ENCODE results near the gene PTPRG. TPM values are rescaled to one million over a fixed set of nuclear protein-coding genes. Genes with fewer than 3 reads are reported as not detected.
A peak's percentile ranks its signal among the peaks of the same experiment; 100 is the strongest.

Gene PTPRG
- total and polyA plus RNA-seq, 2 of the 13 experiments (the other 11 are each of a cell fraction or from before 2014, with no cell fraction given): 8.0 to 25.3 TPM

DNA sequence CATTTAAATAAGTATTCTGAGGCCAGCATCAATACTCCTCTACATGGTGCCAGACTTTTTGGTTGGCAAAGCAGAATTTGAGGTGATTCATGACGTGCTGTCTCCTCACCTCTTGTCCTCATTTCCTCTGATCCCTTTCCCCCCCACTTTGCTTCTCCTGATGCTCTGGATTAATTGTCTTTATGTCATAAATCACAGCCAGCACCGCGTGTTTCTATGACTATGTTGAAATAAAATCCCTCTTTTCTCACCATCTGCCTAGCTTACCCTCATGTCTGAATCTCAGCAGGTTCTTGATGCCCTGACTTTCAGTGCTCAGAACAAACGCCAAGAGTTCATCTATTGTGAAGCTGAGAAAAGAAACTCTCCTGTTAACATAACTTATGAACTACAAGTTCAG lies 19.7 kb upstream of the PTPRG start (continued):
- TF ChIP-seq, protein P1, sequence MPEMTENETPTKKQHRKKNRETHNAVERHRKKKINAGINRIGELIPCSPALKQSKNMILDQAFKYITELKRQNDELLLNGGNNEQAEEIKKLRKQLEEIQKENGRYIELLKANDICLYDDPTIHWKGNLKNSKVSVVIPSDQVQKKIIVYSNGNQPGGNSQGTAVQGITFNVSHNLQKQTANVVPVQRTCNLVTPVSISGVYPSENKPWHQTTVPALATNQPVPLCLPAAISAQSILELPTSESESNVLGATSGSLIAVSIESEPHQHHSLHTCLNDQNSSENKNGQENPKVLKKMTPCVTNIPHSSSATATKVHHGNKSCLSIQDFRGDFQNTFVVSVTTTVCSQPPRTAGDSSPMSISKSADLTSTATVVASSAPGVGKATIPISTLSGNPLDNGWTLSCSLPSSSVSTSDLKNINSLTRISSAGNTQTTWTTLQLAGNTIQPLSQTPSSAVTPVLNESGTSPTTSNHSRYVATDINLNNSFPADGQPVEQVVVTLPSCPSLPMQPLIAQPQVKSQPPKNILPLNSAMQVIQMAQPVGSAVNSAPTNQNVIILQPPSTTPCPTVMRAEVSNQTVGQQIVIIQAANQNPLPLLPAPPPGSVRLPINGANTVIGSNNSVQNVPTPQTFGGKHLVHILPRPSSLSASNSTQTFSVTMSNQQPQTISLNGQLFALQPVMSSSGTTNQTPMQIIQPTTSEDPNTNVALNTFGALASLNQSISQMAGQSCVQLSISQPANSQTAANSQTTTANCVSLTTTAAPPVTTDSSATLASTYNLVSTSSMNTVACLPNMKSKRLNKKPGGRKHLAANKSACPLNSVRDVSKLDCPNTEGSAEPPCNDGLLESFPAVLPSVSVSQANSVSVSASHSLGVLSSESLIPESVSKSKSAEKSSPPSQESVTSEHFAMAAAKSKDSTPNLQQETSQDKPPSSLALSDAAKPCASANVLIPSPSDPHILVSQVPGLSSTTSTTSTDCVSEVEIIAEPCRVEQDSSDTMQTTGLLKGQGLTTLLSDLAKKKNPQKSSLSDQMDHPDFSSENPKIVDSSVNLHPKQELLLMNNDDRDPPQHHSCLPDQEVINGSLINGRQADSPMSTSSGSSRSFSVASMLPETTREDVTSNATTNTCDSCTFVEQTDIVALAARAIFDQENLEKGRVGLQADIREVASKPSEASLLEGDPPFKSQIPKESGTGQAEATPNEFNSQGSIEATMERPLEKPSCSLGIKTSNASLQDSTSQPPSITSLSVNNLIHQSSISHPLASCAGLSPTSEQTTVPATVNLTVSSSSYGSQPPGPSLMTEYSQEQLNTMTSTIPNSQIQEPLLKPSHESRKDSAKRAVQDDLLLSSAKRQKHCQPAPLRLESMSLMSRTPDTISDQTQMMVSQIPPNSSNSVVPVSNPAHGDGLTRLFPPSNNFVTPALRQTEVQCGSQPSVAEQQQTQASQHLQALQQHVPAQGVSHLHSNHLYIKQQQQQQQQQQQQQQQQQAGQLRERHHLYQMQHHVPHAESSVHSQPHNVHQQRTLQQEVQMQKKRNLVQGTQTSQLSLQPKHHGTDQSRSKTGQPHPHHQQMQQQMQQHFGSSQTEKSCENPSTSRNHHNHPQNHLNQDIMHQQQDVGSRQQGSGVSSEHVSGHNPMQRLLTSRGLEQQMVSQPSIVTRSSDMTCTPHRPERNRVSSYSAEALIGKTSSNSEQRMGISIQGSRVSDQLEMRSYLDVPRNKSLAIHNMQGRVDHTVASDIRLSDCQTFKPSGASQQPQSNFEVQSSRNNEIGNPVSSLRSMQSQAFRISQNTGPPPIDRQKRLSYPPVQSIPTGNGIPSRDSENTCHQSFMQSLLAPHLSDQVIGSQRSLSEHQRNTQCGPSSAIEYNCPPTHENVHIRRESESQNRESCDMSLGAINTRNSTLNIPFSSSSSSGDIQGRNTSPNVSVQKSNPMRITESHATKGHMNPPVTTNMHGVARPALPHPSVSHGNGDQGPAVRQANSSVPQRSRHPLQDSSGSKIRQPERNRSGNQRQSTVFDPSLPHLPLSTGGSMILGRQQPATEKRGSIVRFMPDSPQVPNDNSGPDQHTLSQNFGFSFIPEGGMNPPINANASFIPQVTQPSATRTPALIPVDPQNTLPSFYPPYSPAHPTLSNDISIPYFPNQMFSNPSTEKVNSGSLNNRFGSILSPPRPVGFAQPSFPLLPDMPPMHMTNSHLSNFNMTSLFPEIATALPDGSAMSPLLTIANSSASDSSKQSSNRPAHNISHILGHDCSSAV (CRISPR knock-in tag; IDR thresholded peaks at IDR 0.05; ENCODE audit: borderline replicate concordance): no peak
- TF ChIP-seq MBNL3 (CRISPR knock-in tag; conservative IDR thresholded peaks at IDR 0.05) (no peak), ZNF326 (CRISPR knock-in tag; IDR thresholded peaks at IDR 0.05; ENCODE audit: borderline replicate concordance) (no peak)

DNA sequence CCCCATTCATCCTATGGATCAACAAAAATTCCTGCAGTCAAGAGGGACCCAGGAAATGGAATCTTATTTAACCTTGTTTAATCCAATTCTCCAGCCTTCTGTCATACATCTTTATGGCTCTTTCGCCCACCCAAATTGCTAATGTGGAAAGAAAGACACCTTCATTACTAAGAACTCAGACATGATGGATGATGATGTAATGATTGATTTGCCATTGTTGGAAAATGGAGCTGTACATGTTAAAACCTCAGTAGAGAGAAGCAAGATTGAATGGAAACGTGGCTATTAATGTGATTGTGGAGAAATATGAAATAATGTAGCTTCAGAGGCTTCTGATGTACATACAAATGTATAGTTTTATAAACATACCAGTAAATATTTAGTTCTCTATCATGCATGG lies 15.7 kb upstream of the PTPRG start:
- TF ChIP-seq SPEN (CRISPR knock-in tag; IDR thresholded peaks at IDR 0.05; ENCODE audit: low read depth) (no peak), ATF7 (IDR thresholded peaks at IDR 0.05) (peak; percentile 54), ATF7 (CRISPR knock-in tag; IDR thresholded peaks at IDR 0.05) (no peak), PRPF4 (IDR thresholded peaks at IDR 0.05; ENCODE audit: low read depth, low read length, poor library complexity, severe bottlenecking) (no peak)
- BruUV-seq (replicated peaks): no TSS peak
- H3K27ac ChIP-seq (ENCODE audit: extremely low read length, insufficient read depth, low read length): no peak overlapping the region
- no peaks in the 10 kb centered on the region for H3K9me3 ChIP-seq (ENCODE audit: low read length)
- no peak overlapping the region for H2AFZ ChIP-seq (ENCODE audit: low read length)
- in situ Hi-C loops (cut with HindIII; ENCODE audit: extremely low pct_ligation_motif_present, low pct_unique_long_range_greater_than_20kb) (no loop called here), intact Hi-C loops (cut with micrococcal nuclease; ENCODE audit: unreplicated experiment) (no loop called here)
- DNase-seq (ENCODE audit: low spot score): no peak
- POLR2A ChIA-PET: interaction anchor here (1.1 kb wide), 1 partner anchor 13 kb away, joined by 3 read pairs; no protein-coding TSS in a partner anchor
- no peaks in the 10 kb centered on the region for H4K20me1 ChIP-seq (ENCODE audit: insufficient read depth, low read length)
- H3K4me3 ChIP-seq (replicated peaks in 1 of 3; ENCODE audit: insufficient read depth in 1 of 3, low read depth in 2 of 3, low read length in 3 of 3): no peak overlapping the region
- 28% methylated on average over 2 of the region's 2 CpGs for WGBS (ENCODE audit: low lambda C conversion rate)
- no peak for ATAC-seq
- H3K9ac ChIP-seq (ENCODE audit: insufficient read depth, low read depth, low read length): no peak overlapping the region
- no peak overlapping the region for H3K4me2 ChIP-seq (ENCODE audit: low read depth, low read length)
- CTCF ChIA-PET (ENCODE audit: low intra/inter-chr PET ratio, low total read pairs): no interaction called here
- no peaks in the 10 kb centered on the region for H3K36me3 ChIP-seq (replicated peaks in 1 of 2; ENCODE audit: control insufficient read depth in 1 of 2, insufficient read depth in 2 of 2, low read length in 2 of 2)
- FAIRE-seq: no peak
- peaks cover 14% of the 10 kb centered on the region for H3K4me1 ChIP-seq (ENCODE audit: insufficient read depth, low read length)
- H3K79me2 ChIP-seq (ENCODE audit: insufficient read depth, low read length): no peaks in the 10 kb centered on the region
- H3K27me3 ChIP-seq (ENCODE audit: control insufficient read depth in 1 of 2, insufficient read depth in 2 of 2, low read length in 2 of 2): no peaks in the 10 kb centered on the region; a peak in 1 of 5 replicates

Measured in HepG2 (cell line).